Thoracic aorta (tissue), 2 donors: Measurements from ENCODE around the gene FAM227B. TPM values are rescaled to one million over a fixed set of nuclear protein-coding genes. Genes with fewer than 3 reads are reported as not detected.
A peak's percentile ranks its signal among the peaks of the same experiment; 100 is the strongest.

Experiments used
- ATAC-seq: fragments of 150-250 bp; one replicate; pipeline ENCODE4 v1.8.0; 2017; ENCODE audit warnings: low read depth; ENCODE audit not compliant: insufficient number of reproducible peaks, low FRiP score
- DNase-seq: peaks from one replicate; pipeline ENCODE4 v3.0.0-alpha.2; 2020; ENCODE audit warnings: low spot score
- H3K27ac ChIP-seq, 2 donors: fragments of 200-600 bp; sonication (generic); 1 replicate in 1 of 2; 2 replicates in 1 of 2; pipeline ENCODE4 v1.5.1; 2016; ENCODE audit warnings: mild to moderate bottlenecking in 2 of 2, moderate library complexity in 2 of 2
- H3K27me3 ChIP-seq: fragments of 200-600 bp; sonication (generic); replicated peaks from 2 replicates; pipeline ENCODE4 v1.6.0; 2016; ENCODE audit warnings: mild to moderate bottlenecking; ENCODE audit not compliant: insufficient read depth
- H3K36me3 ChIP-seq: fragments of 200-600 bp; sonication (generic); one replicate; pipeline ENCODE4 v1.5.1; 2016
- H3K4me1 ChIP-seq, 2 donors: fragments of 200-600 bp; sonication (generic); 1 replicate in 1 of 2; 2 replicates in 1 of 2; pipeline versions ENCODE4 v1.5.1 to v1.6.0; 2016; ENCODE audit warnings: low read depth in 2 of 2, mild to moderate bottlenecking in 1 of 2; ENCODE audit not compliant: control insufficient read depth in 1 of 2
- H3K4me3 ChIP-seq: fragments of 200-600 bp; sonication (generic); 2 replicates; pipeline ENCODE4 v1.5.1; 2016; ENCODE audit warnings: mild to moderate bottlenecking
- H3K9me3 ChIP-seq: fragments of 200-600 bp; sonication (generic); 2 replicates; pipeline ENCODE4 v1.5.1; 2016
- total RNA-seq, 2 donors: library from RNA; depleted of rRNA; stranded (reverse); fragments of >200 nt; gene quantifications; one replicate each; pipeline versions ENCODE4 v1.1.0 to v1.2.3, GENCODE V29; 2016
- TF ChIP-seq, protein P1 (sequence below): fragments of 200-600 bp; sonication (generic); IDR thresholded peaks from one replicate; pipeline ENCODE4 v1.5.1; 2019; ENCODE audit warnings: antibody characterized with exemption

The FAM227B gene
- total RNA-seq, 2 donors from 2014 or later, result 3.2 to 15.2 TPM

DNA sequence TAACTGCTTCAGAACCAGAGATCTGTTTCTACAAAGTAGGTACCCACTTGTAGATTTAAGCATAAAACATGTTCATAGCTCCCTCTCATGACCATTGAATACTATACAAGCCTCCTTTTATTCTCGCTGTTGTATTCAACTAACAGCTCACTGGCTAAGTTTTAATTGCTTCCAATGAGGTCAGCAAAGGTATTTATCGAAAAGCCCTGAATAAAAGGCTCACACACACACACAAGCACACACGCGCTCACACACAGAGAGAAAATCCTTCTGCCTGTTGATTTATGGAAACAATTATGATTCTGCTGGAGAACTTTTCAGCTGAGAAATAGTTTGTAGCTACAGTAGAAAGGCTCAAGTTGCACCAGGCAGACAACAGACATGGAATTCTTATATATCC, 197.6 kb downstream of the FAM227B start, which contains the start of gene FGF7:
Gene FGF7, plus strand, starts transcription at position 222 of the 400 bp plus-strand sequence. CDS start 1,056 bp downstream, outside the sequence.
- Histone ChIP-seq H3K27me3 (no peaks in the 10 kb centered on the region), H3K4me3 (peak within 1 kb of the TSS; percentile 59), H3K36me3 (no peaks in the 10 kb centered on the region), H3K4me1 (no peaks in the 10 kb centered on the region), H3K27ac (no peak within 1 kb of the TSS), H3K9me3 (no peaks in the 10 kb centered on the region)
- no peak for ATAC-seq
- TF ChIP-seq, protein P1, sequence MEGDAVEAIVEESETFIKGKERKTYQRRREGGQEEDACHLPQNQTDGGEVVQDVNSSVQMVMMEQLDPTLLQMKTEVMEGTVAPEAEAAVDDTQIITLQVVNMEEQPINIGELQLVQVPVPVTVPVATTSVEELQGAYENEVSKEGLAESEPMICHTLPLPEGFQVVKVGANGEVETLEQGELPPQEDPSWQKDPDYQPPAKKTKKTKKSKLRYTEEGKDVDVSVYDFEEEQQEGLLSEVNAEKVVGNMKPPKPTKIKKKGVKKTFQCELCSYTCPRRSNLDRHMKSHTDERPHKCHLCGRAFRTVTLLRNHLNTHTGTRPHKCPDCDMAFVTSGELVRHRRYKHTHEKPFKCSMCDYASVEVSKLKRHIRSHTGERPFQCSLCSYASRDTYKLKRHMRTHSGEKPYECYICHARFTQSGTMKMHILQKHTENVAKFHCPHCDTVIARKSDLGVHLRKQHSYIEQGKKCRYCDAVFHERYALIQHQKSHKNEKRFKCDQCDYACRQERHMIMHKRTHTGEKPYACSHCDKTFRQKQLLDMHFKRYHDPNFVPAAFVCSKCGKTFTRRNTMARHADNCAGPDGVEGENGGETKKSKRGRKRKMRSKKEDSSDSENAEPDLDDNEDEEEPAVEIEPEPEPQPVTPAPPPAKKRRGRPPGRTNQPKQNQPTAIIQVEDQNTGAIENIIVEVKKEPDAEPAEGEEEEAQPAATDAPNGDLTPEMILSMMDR, result no peak
- DNase-seq, result no peak

DNA sequence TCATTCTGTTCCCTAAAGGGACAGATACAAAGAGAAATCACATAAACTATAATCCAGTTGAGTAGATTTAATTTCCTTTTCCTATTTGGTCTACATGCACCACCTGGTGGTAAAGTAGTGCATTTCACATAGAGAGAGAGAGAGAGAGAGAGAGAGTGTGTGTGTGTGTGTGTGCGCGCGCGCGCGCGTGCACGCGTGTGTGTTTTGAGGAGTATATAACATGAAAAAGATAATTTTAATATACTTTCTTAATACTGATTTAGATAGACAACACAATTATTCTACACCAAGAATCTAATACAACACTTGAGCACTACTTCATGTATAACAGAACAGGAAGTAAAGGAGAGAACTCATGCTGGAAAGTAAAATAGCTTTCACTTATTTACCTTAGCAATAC, 198.6 kb downstream of the FAM227B start:
- H3K36me3 ChIP-seq, result no peaks in the 10 kb centered on the region
- ATAC-seq (no peak), DNase-seq (peak; percentile 3)
- no peaks in the 10 kb centered on the region for H3K4me1 ChIP-seq
- no peaks in the 10 kb centered on the region for H3K9me3 ChIP-seq
- peak overlapping the region; percentile 59 for H3K4me3 ChIP-seq
- TF ChIP-seq, protein P1, result peak; percentile 76
- no peak overlapping the region for H3K27ac ChIP-seq
- no peaks in the 10 kb centered on the region for H3K27me3 ChIP-seq

DNA sequence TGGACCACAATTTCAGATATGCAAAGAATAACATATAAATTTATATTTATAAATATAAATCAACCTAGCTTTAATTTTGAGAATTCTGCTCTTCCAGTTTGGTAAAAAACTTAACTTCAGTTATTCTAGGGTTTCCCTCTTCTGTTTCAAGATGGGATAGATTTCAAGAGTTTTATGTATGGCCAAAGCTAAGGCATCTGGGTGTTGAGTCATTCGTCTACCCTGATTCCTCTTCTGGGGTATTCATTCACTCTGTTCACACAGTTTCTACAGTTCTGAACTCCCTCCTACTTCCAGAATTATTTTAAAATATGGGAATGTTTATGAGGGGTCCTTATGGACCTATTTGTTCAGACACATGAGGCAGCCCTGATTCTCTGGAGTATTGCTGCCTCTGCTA, 201.8 kb downstream of the FAM227B start:
- no peak overlapping the region for H3K27ac ChIP-seq
- DNase-seq, result no peak
- H3K36me3 ChIP-seq, result no peaks in the 10 kb centered on the region
- TF ChIP-seq, protein P1, result no peak
- H3K27me3 ChIP-seq, result no peaks in the 10 kb centered on the region
- no peak overlapping the region for H3K4me3 ChIP-seq
- H3K4me1 ChIP-seq, result no peaks in the 10 kb centered on the region
- no peak for ATAC-seq
- no peaks in the 10 kb centered on the region for H3K9me3 ChIP-seq

DNA sequence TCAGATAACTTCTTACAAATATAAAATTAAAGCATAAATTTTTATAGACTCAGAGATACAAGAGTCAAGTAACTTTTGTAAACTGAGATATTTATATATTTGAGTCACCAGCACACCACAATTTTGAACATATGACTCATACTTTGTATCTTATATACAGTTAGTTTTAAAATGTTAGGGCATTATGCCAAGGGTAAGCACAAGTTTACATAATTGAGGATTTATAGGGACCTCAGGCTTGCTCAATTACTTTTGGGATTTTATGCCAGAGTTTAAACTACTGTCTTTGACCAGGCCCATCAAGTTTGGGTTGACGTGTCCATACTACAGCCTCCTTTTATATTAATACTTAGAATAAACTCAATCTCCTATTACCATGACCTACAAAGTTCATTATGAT, 205.0 kb downstream of the FAM227B start:
- Histone ChIP-seq H3K36me3 (no peaks in the 10 kb centered on the region), H3K4me3 (no peak overlapping the region), H3K27me3 (no peaks in the 10 kb centered on the region), H3K4me1 (no peaks in the 10 kb centered on the region), H3K27ac (no peak overlapping the region), H3K9me3 (no peaks in the 10 kb centered on the region)
- ATAC-seq (no peak), DNase-seq (no peak)
- TF ChIP-seq, protein P1, result no peak

DNA sequence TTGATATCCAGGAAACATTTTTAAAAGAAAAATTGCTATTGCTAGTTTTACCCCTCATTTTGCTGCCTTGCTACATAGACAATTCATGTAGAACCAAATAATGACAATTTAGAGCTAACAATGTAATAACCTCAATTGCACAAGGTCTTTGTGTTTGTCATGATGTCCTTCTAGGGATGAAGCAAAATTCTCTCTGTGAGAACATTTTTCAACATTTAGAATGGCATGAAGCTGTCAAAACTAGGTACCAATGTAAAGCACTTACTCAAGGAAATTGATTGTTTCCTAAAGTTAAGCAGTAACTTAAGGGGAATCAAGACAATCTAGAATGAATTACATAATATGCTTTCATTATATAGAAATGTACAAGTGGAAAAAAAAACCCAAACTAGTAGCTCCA, 205.5 kb downstream of the FAM227B start:
- DNase-seq (no peak), ATAC-seq (no peak)
- Histone ChIP-seq H3K4me3 (no peak overlapping the region), H3K36me3 (no peaks in the 10 kb centered on the region), H3K9me3 (no peaks in the 10 kb centered on the region), H3K27ac (no peak overlapping the region), H3K4me1 (no peaks in the 10 kb centered on the region), H3K27me3 (no peaks in the 10 kb centered on the region)
- TF ChIP-seq, protein P1, result no peak
